ENCODE measurements around the gene TRIM24.

- TF ChIP-seq POLR2AphosphoS5 (IDR thresholded peaks at IDR 0.05; ENCODE audit: low read depth, low read length) (no peak), ELF1 (CRISPR knock-in tag; IDR thresholded peaks at IDR 0.05) (no peak), PRDM15 (CRISPR knock-in tag; IDR thresholded peaks at IDR 0.05) (no peak), ZNF644 (CRISPR knock-in tag; IDR thresholded peaks at IDR 0.05; ENCODE audit: low read depth) (no peak), TCF7 (IDR thresholded peaks at IDR 0.05; ENCODE audit: low read depth) (no peak), HCFC1 (IDR thresholded peaks at IDR 0.05; ENCODE audit: low read depth, low read length) (no peak), ZNF780A (CRISPR knock-in tag; IDR thresholded peaks at IDR 0.05) (no peak), IKZF1 (IDR thresholded peaks at IDR 0.05) (no peak), JUND (CRISPR knock-in tag; IDR thresholded peaks at IDR 0.05) (no peak), TCF12 (IDR thresholded peaks at IDR 0.05) (no peak), TCF12 (CRISPR knock-in tag; IDR thresholded peaks at IDR 0.05) (no peak)
Measured at GRCh38 chr7:138499340-138499739, 39.3 kb downstream of the TRIM24 start.
